Lung (tissue), 12 donors: ENCODE data around the gene MPZL2. TPM values are rescaled to one million over a fixed set of nuclear protein-coding genes. Genes with fewer than 3 reads are reported as not detected.

Experiments used
- ATAC-seq: fragments of 200-7000 bp; cut with Tn5 transposase; one replicate; pipeline ENCODE4 v1.9.1; 2020; ENCODE audit warnings: moderate number of reproducible peaks; ENCODE audit not compliant: insufficient read depth, low FRiP score
- DNase-seq, 3 donors: peaks; one replicate each; pipeline ENCODE4 v3.0.0-alpha.2; 2013 to 2017
- H3K27ac ChIP-seq, 2 donors: one replicate each; pipeline ENCODE4 v1.5.1; 2013; ENCODE audit warnings: mild to moderate bottlenecking in 2 of 2, moderate library complexity in 2 of 2, control low read depth in 1 of 2, inconsistent platforms in 1 of 2, low read depth in 1 of 2, low read length in 1 of 2
- H3K27me3 ChIP-seq, 3 donors: one replicate each; pipeline ENCODE4 v1.5.1; 2013; ENCODE audit warnings: low read length in 2 of 3; ENCODE audit not compliant: control insufficient read depth in 3 of 3, insufficient read depth in 3 of 3
- H3K36me3 ChIP-seq, 4 donors: one replicate each; pipeline ENCODE4 v1.5.1; 2013; ENCODE audit warnings: low read length in 4 of 4, mild to moderate bottlenecking in 1 of 4, moderate library complexity in 1 of 4; ENCODE audit not compliant: control insufficient read depth in 4 of 4, insufficient read depth in 4 of 4
- H3K4me1 ChIP-seq, 5 donors: one replicate each; pipeline ENCODE4 v1.5.1; 2013; ENCODE audit warnings: low read length in 5 of 5, mild to moderate bottlenecking in 2 of 5, moderate library complexity in 1 of 5; ENCODE audit not compliant: control insufficient read depth in 5 of 5, insufficient read depth in 5 of 5
- H3K4me3 ChIP-seq: one replicate; pipeline ENCODE4 v1.5.1; 2013; ENCODE audit warnings: mild to moderate bottlenecking, control low read depth, moderate library complexity
- H3K9ac ChIP-seq, 2 donors: one replicate each; pipeline ENCODE4 v1.5.1; 2013; ENCODE audit warnings: low read length in 2 of 2, control low read depth in 1 of 2; ENCODE audit not compliant: insufficient read depth in 1 of 2
- H3K9me3 ChIP-seq, 4 donors: one replicate each; pipeline ENCODE4 v1.5.1; 2013; ENCODE audit warnings: low read length in 3 of 4, mild to moderate bottlenecking in 1 of 4, moderate library complexity in 1 of 4; ENCODE audit not compliant: control insufficient read depth in 4 of 4, insufficient read depth in 3 of 4
- WGBS, 2 donors: extraction: QIAGEN DNeasy Blood & Tissue Kit; methylation state at CpG; one replicate each; pipeline ENCODE4 v1.1.7; 2013; 5-methylcytosine and 5-hydroxymethylcytosine counted together
- polyA plus RNA-seq, 2 donors: library from polyadenylated mRNA; stranded (reverse); fragments of 200-250 nt; gene quantifications; one replicate each; pipeline ENCODE4 v1.2.1, GENCODE V29; 2013
- total RNA-seq, 2 donors: library from RNA; depleted of rRNA in 1 of 2; stranded (reverse); fragments of >200 nt in 1 of 2; gene quantifications; one replicate each; pipeline ENCODE4 v1.2.1, GENCODE V29; 2014 to 2021
- TF ChIP-seq, protein P1 (sequence below): IDR thresholded peaks from 2 replicates; pipeline ENCODE4 v1.5.1; 2012; ENCODE audit warnings: mild to moderate bottlenecking; ENCODE audit errors: control extremely low read depth, extremely low read depth
- donor health status: control.
- donor health status: control.
- donor health status: Bipolar disorder and iron deficiency.
- donor health status: healthy.
- donor health status: DM: yes; HTN: yes; CAD: no.

Gene MPZL2
- total and polyA plus RNA-seq, 4 donors, result 87.2 to 143 (median 118) TPM

DNA sequence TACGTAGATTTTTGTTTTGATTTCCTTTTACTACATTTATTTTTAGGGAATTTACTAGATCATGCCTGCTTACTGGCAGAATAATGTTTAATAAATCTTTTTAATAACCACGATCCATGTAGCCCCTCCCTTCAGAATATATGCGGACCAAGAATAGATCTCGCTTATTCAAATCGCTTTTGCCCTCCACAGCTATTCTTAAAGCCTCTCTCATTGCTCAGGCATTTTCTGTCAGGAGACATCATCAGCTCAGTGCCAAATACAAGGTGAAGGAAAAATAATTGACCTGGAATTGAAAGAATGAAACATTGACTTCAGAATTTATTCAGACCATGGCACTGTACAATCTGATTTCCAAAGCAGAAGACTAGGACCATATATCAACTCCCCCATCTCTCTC is 29.3 kb downstream of the MPZL2 start:
- Histone ChIP-seq H3K4me1 (peaks cover 0 to 8% (median 0%) of the 10 kb centered on the region in 5 donors), H3K4me3 (no peak overlapping the region), H3K27me3 (peaks cover 0 to 2% (median 0%) of the 10 kb centered on the region in 3 donors), H3K27ac (peak overlapping the region in 1 of 2 donors; percentile 82), H3K9ac (no peak overlapping the region), H3K9me3 (no peaks in the 10 kb centered on the region), H3K36me3 (peaks cover 0 to 2% (median 0%) of the 10 kb centered on the region in 4 donors)
- TF ChIP-seq, protein P1, sequence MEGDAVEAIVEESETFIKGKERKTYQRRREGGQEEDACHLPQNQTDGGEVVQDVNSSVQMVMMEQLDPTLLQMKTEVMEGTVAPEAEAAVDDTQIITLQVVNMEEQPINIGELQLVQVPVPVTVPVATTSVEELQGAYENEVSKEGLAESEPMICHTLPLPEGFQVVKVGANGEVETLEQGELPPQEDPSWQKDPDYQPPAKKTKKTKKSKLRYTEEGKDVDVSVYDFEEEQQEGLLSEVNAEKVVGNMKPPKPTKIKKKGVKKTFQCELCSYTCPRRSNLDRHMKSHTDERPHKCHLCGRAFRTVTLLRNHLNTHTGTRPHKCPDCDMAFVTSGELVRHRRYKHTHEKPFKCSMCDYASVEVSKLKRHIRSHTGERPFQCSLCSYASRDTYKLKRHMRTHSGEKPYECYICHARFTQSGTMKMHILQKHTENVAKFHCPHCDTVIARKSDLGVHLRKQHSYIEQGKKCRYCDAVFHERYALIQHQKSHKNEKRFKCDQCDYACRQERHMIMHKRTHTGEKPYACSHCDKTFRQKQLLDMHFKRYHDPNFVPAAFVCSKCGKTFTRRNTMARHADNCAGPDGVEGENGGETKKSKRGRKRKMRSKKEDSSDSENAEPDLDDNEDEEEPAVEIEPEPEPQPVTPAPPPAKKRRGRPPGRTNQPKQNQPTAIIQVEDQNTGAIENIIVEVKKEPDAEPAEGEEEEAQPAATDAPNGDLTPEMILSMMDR, result no peak
- no peak for ATAC-seq
- DNase-seq, result no peak
- WGBS, 2 donors, result 96 to 97% methylated on average over 5 of the region's 5 CpGs

DNA sequence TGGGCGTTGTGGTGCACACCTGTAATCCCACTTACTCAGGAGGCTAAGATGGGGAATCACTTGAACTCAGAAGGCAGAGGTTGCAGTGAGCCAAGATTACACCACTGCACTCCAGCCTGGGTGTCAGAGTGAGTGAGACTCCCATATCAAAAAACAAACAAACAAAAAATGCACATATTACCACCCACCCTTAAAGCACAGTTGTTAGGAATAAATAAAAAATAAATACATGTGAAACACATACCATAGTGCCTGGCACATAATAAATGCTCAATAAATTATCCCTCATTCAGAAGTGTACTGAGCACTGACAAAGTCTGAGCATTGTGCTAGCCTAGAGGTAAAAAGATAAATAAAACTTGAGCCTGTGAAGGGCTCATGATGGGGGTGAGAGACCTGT is 30.2 kb downstream of the MPZL2 start:
- Histone ChIP-seq H3K9ac (no peak overlapping the region), H3K4me3 (no peak overlapping the region), H3K27ac (no peak overlapping the region), H3K36me3 (peaks cover 0 to 2% (median 0%) of the 10 kb centered on the region in 4 donors), H3K27me3 (peaks cover 0 to 2% (median 0%) of the 10 kb centered on the region in 3 donors), H3K9me3 (no peaks in the 10 kb centered on the region), H3K4me1 (peaks cover 0 to 8% (median 0%) of the 10 kb centered on the region in 5 donors)
- TF ChIP-seq, protein P1, result no peak
- WGBS, 2 donors, result 67 to 83% methylated on average over 1 of the region's 1 CpG
- DNase-seq (no peak), ATAC-seq (no peak)

- Histone ChIP-seq H3K27ac (no peak overlapping the region), H3K4me1 (peaks cover 0 to 8% (median 0%) of the 10 kb centered on the region in 5 donors), H3K27me3 (peaks cover 0 to 2% (median 0%) of the 10 kb centered on the region in 3 donors), H3K9me3 (no peaks in the 10 kb centered on the region), H3K36me3 (peaks cover 0 to 2% (median 0%) of the 10 kb centered on the region in 4 donors), H3K4me3 (no peak overlapping the region), H3K9ac (no peak overlapping the region)
- ATAC-seq, result no peak
- TF ChIP-seq, protein P1, result no peak
- WGBS, 2 donors, result 84 to 87% methylated on average over 5 of the region's 5 CpGs
- no peak for DNase-seq
These were observed 30.7 kb downstream of the MPZL2 start for GRCh38 chr11:118233377-118233776.

GRCh38 chr11:118232659-118233058 is 31.4 kb downstream of the MPZL2 start:
- TF ChIP-seq, protein P1, result no peak
- Histone ChIP-seq H3K27ac (no peak overlapping the region), H3K4me1 (peaks cover 0 to 8% (median 0%) of the 10 kb centered on the region in 5 donors), H3K9me3 (no peaks in the 10 kb centered on the region), H3K9ac (no peak overlapping the region), H3K36me3 (peaks cover 0 to 2% (median under 1%) of the 10 kb centered on the region in 4 donors), H3K27me3 (peaks cover 0 to 2% (median 0%) of the 10 kb centered on the region in 3 donors), H3K4me3 (no peak overlapping the region)
- no peak for ATAC-seq
- DNase-seq, result no peak
- 84 to 91% methylated on average over 1 of the region's 1 CpG for WGBS, 2 donors
